GM12875 (cell line): ENCODE measurements around the gene RBBP5.

ENCODE experiments used
- H3K4me3 ChIP-seq: one replicate; pipeline ENCODE4 v1.5.1; 2011; ENCODE audit warnings: low read depth, low read length, control low read depth
- TF ChIP-seq, protein P1 (sequence below): IDR thresholded peaks from 2 replicates; pipeline ENCODE4 v1.5.1; 2011; ENCODE audit warnings: low read depth, mild to moderate bottlenecking, control low read depth, inconsistent platforms, low read length, moderate library complexity, borderline replicate concordance; ENCODE audit not compliant: insufficient read depth

RBBP5 gene

DNA sequence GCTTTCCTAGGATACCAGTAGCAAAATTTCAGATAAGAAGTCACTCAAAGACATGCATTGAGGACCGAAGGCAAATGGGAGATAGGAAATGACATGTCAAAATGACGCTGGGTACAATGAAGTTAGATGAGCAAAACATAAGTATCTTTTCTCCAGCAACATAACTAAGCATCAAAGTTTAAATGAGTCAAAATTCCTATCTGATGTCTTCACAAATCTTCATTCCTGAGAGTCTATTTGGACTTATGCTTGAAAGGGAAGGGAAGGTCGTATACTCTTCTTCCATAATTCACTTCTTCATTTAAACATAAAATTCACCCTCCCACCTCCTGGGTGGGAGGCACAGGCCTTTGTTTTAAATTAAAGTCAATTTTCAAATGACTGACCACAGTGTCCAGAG is 33.4 kb downstream of the RBBP5 start:
- TF ChIP-seq, protein P1, sequence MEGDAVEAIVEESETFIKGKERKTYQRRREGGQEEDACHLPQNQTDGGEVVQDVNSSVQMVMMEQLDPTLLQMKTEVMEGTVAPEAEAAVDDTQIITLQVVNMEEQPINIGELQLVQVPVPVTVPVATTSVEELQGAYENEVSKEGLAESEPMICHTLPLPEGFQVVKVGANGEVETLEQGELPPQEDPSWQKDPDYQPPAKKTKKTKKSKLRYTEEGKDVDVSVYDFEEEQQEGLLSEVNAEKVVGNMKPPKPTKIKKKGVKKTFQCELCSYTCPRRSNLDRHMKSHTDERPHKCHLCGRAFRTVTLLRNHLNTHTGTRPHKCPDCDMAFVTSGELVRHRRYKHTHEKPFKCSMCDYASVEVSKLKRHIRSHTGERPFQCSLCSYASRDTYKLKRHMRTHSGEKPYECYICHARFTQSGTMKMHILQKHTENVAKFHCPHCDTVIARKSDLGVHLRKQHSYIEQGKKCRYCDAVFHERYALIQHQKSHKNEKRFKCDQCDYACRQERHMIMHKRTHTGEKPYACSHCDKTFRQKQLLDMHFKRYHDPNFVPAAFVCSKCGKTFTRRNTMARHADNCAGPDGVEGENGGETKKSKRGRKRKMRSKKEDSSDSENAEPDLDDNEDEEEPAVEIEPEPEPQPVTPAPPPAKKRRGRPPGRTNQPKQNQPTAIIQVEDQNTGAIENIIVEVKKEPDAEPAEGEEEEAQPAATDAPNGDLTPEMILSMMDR = no peak
- H3K4me3 ChIP-seq = no peak overlapping the region

DNA sequence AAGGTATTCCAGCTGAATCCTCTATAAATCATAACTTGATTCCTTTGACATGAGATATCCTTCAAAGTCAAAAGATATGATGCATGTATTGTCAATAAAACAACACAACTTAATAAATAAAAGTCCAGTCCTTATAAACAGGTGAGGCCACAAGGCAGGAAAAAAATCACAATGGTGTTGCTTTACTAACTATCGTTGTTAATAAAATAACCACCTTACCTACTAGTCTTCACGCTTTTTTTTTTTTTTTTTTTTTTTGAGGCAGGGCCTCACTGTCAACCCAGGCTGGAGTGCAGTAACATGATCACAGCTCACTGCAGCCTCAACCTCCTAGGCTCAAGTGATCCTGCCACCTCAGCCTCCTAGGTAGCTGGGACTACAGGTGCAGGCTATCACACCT is 37.4 kb downstream of the RBBP5 start, which contains the start of gene TMEM81:
TMEM81 (minus strand) TSS at position 101 of the 400 bp plus-strand sequence. CDS start 140 bp downstream, outside the sequence.
- TF ChIP-seq, protein P1 = no peak
- no peak within 1 kb of the TSS for H3K4me3 ChIP-seq

DNA sequence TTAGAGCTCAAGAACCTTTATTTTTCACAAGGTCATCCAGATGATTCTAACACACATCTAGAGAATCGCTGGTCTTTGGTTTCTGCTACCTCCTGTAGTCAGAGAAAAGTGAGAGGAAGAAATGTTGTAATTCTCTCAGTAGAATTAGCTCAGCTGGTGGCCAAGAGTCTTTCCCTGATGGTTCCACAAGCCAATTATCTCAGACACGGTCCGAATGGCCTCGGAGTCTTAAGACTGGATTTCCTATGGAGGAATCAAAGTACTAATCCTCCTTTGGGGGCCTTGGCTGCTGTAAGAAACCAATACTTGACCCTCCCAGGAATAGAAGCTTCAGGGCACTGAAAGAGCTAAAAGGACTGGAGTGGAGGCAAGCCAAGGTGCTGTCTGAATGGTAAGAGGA is 39.3 kb downstream of the RBBP5 start:
- TF ChIP-seq, protein P1 = no peak
- H3K4me3 ChIP-seq = no peak overlapping the region

DNA sequence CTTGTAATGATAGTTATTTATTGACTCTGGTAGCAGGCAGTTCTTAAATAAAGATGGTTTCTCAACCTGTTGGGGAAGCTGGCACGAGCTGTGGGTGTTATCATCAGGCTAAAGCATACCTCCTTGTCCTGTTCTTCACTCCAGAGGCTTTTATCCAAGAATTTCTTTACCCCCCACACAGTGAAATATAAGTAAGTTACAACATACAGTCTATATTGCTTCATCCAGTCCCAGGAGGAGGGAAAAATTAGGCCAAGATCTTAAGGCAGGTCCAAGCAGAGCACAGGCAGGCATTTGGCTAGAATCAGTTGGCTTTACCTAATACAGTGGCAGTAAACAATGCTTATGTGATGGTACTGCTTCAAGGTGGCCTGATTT is 43.9 kb downstream of the RBBP5 start:
- TF ChIP-seq, protein P1 = no peak
- no peak overlapping the region for H3K4me3 ChIP-seq

DNA sequence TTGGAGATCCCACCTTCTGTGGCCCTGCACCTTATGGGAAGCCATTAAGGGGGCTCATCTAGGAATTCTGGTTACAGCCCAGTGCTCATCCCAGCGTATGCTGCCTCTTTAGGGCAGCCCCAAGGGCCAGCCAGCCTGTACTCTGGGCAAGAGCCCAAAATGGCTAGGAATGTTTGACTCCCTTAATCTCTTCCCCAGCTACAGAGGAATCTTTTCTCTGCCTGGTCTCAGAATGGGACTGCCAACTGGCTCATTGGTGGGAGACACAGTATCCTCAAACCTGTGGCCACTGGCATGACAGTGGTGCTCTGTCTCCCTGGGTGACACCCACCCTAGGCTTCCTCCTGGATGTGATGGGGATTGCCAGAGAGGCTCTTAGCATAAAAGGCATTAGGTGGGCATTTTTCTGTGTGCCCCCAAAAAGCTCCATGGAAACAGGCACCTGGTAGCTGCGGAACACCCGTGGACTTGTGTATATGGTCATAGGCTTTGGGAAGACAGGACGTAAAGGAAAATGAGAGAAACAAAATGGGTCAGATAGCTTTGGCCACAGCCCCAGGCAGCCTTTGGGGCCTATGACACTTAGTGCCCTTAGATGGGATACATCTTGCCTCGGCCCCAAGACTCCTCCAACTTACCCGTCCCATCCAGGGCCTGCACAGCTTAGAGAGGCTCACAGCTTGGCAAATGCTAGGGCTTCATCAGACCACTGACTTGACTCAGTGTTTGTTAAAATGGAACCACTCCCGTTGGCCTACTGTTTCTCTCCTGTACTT is 44.4 kb downstream of the RBBP5 start:
- TF ChIP-seq, protein P1 = no peak
- H3K4me3 ChIP-seq = no peak overlapping the region

DNA sequence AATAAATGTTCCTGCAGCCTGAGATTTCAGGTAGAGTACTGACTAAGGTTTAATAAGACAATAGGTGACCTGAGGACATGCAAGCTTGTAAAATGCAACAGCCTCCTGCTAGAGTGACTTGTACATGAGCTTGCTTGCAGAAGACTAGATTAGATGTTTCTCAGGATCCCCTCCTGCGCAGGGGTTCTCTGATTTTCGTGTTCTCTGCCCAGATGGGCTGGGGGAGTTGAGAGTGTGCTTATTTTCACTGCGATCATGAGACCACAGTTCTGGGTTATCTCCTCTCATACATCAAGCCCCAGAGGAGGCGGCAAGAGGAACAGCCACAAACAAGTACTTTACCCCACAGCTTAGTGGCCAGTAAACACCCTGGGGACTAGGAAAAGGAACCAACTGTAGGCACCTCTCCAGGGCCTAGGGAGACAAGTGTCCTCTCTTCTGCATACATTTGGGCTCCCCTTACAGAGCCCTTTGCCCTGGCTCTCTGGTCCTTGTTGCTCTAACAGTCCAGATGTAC is 45.5 kb downstream of the RBBP5 start:
- H3K4me3 ChIP-seq = no peak overlapping the region
- TF ChIP-seq, protein P1 = no peak

DNA sequence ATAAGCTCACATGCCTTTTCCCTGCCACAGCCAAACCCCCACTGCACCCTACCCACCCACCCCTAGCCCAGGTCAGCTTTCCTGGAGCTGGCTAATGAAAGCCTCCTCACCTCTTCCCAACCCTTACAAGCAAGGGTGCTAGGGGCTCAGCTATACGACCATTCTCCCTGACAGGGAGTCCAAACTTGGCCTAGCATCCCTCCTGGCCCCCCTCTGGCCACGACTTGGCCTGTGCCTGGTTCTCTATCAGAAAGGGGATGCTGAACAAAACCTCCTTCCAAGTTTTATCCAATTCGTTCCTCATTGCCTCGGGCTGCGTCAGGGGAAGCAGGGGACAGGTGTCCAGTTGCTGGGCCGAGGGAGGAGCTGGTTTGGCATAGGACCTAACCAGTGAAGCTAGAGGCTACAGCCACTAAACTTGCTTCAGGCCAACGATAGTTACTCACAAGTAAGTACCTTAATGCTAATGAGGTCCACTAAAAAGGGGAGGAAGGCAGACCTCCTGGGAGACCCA is 46.1 kb downstream of the RBBP5 start:
- TF ChIP-seq, protein P1 = no peak
- no peak overlapping the region for H3K4me3 ChIP-seq
